ENCODE measurements around the gene PRICKLE1. TPM values are rescaled to one million over a fixed set of nuclear protein-coding genes. Genes with fewer than 3 reads are reported as not detected.

PRICKLE1 gene
- total RNA-seq, 1 donor from 2014 or later: 4.5 TPM

DNA sequence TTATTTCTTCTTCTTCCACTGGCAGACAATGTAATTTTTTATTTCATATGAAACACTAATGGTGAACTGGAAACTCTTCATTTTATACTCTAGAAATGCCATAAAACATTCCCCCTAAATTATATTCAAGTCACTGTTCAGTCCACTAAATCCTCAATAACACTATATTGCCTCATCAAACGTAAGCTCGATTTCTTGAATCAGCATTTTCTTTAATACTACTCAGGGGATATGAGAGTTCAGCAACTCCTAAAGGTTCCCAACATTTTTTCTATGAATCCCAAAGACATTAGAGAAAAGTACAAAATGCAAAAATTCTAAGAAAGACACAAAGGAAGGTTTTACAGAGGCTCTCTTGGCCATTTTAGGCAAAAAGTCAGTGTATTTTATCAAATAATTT, 59.3 kb downstream of the PRICKLE1 start:
- intact Hi-C loops (cut with micrococcal nuclease): no loop called here
- POLR2A ChIA-PET: no interaction called here
- no peak overlapping the region for H3K27ac Mint-ChIP-seq

DNA sequence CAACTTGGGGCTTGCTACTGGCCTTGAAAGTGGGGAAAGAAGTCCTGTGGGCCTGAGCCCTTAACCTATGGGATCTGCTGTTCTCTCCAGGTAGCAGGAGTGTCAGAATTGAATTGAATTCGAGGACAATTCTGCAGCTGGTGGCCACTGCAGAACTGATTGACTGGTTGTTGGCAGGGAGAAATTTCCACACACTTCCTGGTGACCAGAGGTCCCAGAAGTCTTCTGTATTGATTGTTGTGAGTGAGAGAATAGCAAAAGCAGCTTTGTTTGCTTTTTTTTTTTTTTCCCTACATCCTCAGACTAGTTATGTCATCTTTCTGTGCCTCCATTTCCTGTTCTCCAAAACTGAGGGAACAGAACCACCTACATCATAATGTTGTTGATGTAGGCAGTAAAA, 64.1 kb downstream of the PRICKLE1 start:
- no peaks in the 10 kb centered on the region for H3K36me3 Mint-ChIP-seq (ENCODE audit: low read depth)
- TF ChIP-seq, protein P1, sequence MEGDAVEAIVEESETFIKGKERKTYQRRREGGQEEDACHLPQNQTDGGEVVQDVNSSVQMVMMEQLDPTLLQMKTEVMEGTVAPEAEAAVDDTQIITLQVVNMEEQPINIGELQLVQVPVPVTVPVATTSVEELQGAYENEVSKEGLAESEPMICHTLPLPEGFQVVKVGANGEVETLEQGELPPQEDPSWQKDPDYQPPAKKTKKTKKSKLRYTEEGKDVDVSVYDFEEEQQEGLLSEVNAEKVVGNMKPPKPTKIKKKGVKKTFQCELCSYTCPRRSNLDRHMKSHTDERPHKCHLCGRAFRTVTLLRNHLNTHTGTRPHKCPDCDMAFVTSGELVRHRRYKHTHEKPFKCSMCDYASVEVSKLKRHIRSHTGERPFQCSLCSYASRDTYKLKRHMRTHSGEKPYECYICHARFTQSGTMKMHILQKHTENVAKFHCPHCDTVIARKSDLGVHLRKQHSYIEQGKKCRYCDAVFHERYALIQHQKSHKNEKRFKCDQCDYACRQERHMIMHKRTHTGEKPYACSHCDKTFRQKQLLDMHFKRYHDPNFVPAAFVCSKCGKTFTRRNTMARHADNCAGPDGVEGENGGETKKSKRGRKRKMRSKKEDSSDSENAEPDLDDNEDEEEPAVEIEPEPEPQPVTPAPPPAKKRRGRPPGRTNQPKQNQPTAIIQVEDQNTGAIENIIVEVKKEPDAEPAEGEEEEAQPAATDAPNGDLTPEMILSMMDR (IDR thresholded peaks at IDR 0.05): no peak
- POLR2A ChIA-PET: no interaction called here
- no peak overlapping the region for H3K27ac Mint-ChIP-seq
- intact Hi-C loops (cut with micrococcal nuclease): no loop called here
- H3K4me1 Mint-ChIP-seq: no peaks in the 10 kb centered on the region
- H3K9me3 Mint-ChIP-seq: no peaks in the 10 kb centered on the region
- no peak overlapping the region for H3K4me3 Mint-ChIP-seq
- CTCF ChIA-PET: no interaction called here
- no peaks in the 10 kb centered on the region for H3K27me3 Mint-ChIP-seq
- ATAC-seq (ENCODE audit: low read depth) (no peak), DNase-seq (no peak)

More for the DNA sequence above, 59.3 kb downstream of the PRICKLE1 start:
- no peak for DNase-seq
- CTCF ChIA-PET: no interaction called here
- ATAC-seq (ENCODE audit: low read depth): no peak
- peaks cover 15% of the 10 kb centered on the region for H3K27me3 Mint-ChIP-seq
- H3K9me3 Mint-ChIP-seq: no peaks in the 10 kb centered on the region
- TF ChIP-seq, protein P1 (IDR thresholded peaks at IDR 0.05): no peak
- H3K4me1 Mint-ChIP-seq: no peaks in the 10 kb centered on the region
- no peaks in the 10 kb centered on the region for H3K36me3 Mint-ChIP-seq (ENCODE audit: low read depth)
- H3K4me3 Mint-ChIP-seq: no peak overlapping the region

DNA sequence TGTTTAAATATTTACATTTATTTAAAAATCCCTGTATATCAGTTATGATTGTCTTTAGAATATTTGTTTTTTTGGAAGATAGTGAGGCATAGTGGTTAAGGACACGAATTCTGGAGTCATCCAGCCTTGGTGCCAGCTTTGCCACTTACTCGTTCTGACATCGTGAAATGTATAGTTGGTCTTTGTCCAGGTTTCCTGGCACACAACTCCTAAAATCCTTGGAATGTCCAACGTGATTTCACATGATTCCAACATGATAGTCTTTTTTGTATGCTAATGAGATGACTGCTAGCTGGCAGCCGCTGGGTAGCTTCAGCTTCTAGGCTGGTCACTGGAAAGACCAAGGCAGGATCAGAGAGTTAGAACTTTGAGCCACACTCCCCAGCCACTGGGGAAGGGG, 64.8 kb downstream of the PRICKLE1 start:
- Mint-ChIP-seq H3K4me3 (no peak overlapping the region), H3K4me1 (no peaks in the 10 kb centered on the region), H3K9me3 (no peaks in the 10 kb centered on the region), H3K27me3 (no peaks in the 10 kb centered on the region), H3K36me3 (ENCODE audit: low read depth) (no peaks in the 10 kb centered on the region), H3K27ac (no peak overlapping the region)
- intact Hi-C loops (cut with micrococcal nuclease): no loop called here
- ATAC-seq (ENCODE audit: low read depth) (no peak), DNase-seq (no peak)
- ChIA-PET CTCF (no interaction called here), POLR2A (no interaction called here)
- TF ChIP-seq, protein P1 (IDR thresholded peaks at IDR 0.05): no peak

DNA sequence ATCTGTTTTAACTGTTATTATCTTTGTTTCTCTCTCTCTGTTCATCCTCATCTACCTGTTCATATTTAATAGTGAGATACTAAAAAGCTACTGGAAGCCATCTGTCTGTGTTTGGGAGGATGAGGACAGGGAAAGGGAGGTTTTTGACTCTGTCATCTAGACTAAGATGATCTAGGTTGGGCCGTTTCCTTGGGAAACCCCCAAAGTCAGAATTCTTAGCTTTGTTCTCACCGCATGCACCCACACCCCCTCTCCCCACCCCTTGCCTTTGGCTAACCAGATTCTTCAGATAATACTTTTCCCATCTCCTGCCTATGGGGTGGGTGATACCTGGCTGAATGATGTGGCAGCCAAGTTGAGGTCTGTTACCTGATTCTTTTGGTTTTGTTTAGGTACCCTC, 73.0 kb downstream of the PRICKLE1 start:
- H3K9me3 Mint-ChIP-seq: peaks cover 7% of the 10 kb centered on the region
- ATAC-seq (ENCODE audit: low read depth) (no peak), DNase-seq (no peak)
- no peak overlapping the region for H3K27ac Mint-ChIP-seq
- H3K27me3 Mint-ChIP-seq: no peaks in the 10 kb centered on the region
- POLR2A ChIA-PET: no interaction called here
- peaks cover 2% of the 10 kb centered on the region for H3K36me3 Mint-ChIP-seq (ENCODE audit: low read depth)
- CTCF ChIA-PET: no interaction called here
- intact Hi-C loops (cut with micrococcal nuclease): no loop called here
- TF ChIP-seq, protein P1 (IDR thresholded peaks at IDR 0.05): no peak
- no peaks in the 10 kb centered on the region for H3K4me1 Mint-ChIP-seq
- no peak overlapping the region for H3K4me3 Mint-ChIP-seq

DNA sequence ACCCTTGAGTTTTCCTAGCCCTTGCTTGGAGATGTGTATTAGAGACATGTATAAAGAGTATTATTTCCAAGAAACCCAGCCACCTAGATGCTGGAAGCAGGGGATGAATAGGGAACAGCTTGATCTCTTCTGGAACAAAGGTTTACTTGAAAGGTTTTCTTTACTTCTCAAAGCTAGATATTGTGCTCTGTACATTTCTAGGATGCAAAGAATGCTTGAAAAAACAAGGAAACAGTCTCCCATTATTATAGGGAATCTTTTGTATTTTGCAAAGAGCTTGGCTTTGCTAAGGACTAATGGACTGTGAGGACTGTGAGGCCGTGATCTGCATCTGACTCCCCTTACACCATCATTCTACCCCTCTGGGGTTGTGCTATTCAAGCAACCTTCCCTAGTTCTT, 77.9 kb downstream of the PRICKLE1 start:
- H3K4me3 Mint-ChIP-seq: no peak overlapping the region
- intact Hi-C loops (cut with micrococcal nuclease): no loop called here
- ATAC-seq (ENCODE audit: low read depth) (no peak), DNase-seq (no peak)
- H3K4me1 Mint-ChIP-seq: no peaks in the 10 kb centered on the region
- no peak overlapping the region for H3K27ac Mint-ChIP-seq
- H3K9me3 Mint-ChIP-seq: peaks cover 5% of the 10 kb centered on the region
- peaks cover 2% of the 10 kb centered on the region for H3K36me3 Mint-ChIP-seq (ENCODE audit: low read depth)
- ChIA-PET CTCF (no interaction called here), POLR2A (no interaction called here)
- TF ChIP-seq, protein P1 (IDR thresholded peaks at IDR 0.05): no peak
- no peaks in the 10 kb centered on the region for H3K27me3 Mint-ChIP-seq
